Stomach (tissue), 4 donors: ENCODE results near the gene CNBD2.

ENCODE experiments used
- CTCF ChIP-seq, 7 experiments: fragments of 450-650 bp in 4 of 7; fragments of 200-600 bp in 3 of 7; sonication (generic) in 3 of 7; IDR thresholded peaks; one replicate each; pipeline ENCODE4 v1.5.1; 2016 to 2019; ENCODE audit warnings: antibody characterized with exemption in 7 of 7, control low read depth in 2 of 7, mild to moderate bottlenecking in 1 of 7
- POLR2A ChIP-seq, 4 donors: fragments of 450-650 bp; IDR thresholded peaks; one replicate each; pipeline ENCODE4 v1.6.1; 2016; ENCODE audit warnings: antibody characterized with exemption in 4 of 4, control low read depth in 2 of 4, mild to moderate bottlenecking in 1 of 4, moderate library complexity in 1 of 4

DNA sequence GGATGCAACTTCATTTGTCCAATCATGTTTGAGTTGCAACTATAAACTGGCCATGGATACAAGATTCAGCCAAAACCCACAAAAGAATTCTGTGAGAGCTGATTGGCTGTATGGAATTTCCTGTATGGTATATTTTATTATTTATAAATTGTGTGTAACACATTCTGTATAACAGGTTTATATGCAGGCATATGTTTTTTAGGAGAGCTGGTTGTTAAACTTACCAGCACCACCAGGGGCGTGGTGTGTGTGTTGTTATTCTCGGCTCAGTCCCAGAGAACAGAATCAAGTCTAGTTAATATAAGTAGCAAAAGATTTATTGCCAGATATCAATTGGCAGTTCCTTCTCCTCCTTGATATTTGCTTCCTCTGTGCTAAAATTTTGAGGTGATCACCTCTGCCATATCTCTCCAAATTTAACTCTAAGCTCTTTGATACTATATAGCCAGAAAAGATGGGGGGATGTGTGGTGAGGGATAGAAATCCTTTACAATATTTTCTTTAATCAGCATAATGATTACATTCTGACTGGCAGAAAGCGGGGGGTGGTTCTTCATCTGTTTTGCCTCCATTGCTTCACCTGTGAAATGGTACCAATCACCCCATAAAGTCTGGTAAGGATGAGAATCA lies 22.9 kb downstream of the CNBD2 start:
- TF ChIP-seq CTCF (IDR thresholded peaks at IDR 0.05) (peak in 5 of 7 experiments; percentile 13 to 38 (median 28)), POLR2A (IDR thresholded peaks at IDR 0.05) (no peak)
